Activated B cell treated with CpG ODN at 0.5 μM for 24 hours (primary cell): ENCODE measurements around the gene KRT17. TPM values are rescaled to one million over a fixed set of nuclear protein-coding genes. Genes with fewer than 3 reads are reported as not detected.
"Not testable (repeated sequence)": the region's sequence is repeated elsewhere in the genome, so short reads cannot be mapped to it uniquely, and the experiment has no call there.

Experiments used
- ATAC-seq: fragments of 200-7000 bp; cut with Tn5 transposase; one replicate; pipeline ENCODE4 v1.10.0; 2021; ENCODE audit warnings: low read depth, mild to moderate bottlenecking, moderate library complexity
- CTCF ChIA-PET: fragments of 350-600 bp; sonication (Branson Sonifier 250); formaldehyde crosslinking; loops from one replicate; lab custom pipeline; 2021; ENCODE audit warnings: antibody characterized with exemption; lab: Charles Lee
- POLR2A ChIA-PET: fragments of 350-600 bp; sonication (Branson Sonifier 250); formaldehyde crosslinking; loops from one replicate; lab custom pipeline; 2021; ENCODE audit warnings: antibody characterized with exemption; lab: Charles Lee
- DNase-seq: peaks from one replicate; pipeline ENCODE4 v3.0.0; 2022
- H3K27ac Mint-ChIP-seq: one replicate; pipeline ENCODE4 v1.8.0; 2020; ENCODE audit warnings: mixed read lengths
- H3K27me3 Mint-ChIP-seq: one replicate; pipeline ENCODE4 v1.8.0; 2021; ENCODE audit warnings: mixed read lengths
- H3K36me3 Mint-ChIP-seq: one replicate; pipeline ENCODE4 v1.8.0; 2021; ENCODE audit warnings: low read depth, mixed read lengths
- H3K4me1 Mint-ChIP-seq: one replicate; pipeline ENCODE4 v1.8.0; 2021; ENCODE audit warnings: mixed read lengths
- H3K4me3 Mint-ChIP-seq: one replicate; pipeline ENCODE4 v1.8.0; 2020; ENCODE audit warnings: mild to moderate bottlenecking, mixed read lengths
- H3K9me3 Mint-ChIP-seq: one replicate; pipeline ENCODE4 v1.8.0; 2020; ENCODE audit warnings: mixed read lengths
- CTCF ChIP-seq: fragments of 200-600 bp; IDR thresholded peaks from one replicate; pipeline ENCODE4 v1.8.0; 2022; ENCODE audit warnings: antibody characterized with exemption, mild to moderate bottlenecking
- intact Hi-C: fragments of 100-400 bp; cut with micrococcal nuclease; formaldehyde crosslinking; loops from one replicate; pipeline ENCODE4 v1.15.1; 2024
- total RNA-seq: library from RNA; stranded (reverse); gene quantifications from 2 replicates; pipeline ENCODE4 v1.2.3, GENCODE V29; 2022

The KRT17 gene
- total RNA-seq, 1 donor from 2014 or later: not detected

DNA sequence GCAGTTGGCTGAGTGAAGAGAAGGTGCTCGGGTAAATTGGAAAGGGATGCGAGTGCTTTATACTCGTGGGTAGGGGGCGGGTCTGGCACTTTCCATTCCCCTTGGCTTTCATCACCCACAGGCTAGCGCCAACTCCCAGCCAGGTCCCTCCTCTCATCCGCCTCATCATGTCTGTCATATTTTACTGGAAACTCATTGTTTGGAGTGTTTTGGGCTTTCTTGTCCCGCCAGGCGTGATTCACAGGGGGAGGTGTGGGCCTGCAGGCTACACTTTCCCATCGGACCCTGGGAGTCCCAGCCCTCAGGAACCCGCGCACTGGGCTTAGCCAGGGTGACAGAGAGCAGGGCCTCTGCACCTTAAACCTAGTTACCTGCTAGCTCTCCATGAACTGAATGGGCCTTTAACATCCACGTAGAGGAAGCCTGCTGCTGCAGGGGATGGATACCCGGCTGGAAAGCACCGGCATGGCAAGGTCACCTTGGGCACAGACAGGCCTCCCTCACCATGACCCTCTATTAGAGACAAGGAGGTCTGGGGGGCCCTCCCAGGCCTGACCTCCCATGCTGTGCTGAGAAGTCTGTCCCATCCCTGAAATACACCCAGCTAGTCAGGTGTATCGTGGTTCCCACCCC is 37.4 kb downstream of the KRT17 start, which contains the start of gene KRT14:
Gene KRT14, minus strand, starts transcription at position 33 of the 633 bp plus-strand sequence. CDS start 61 bp downstream, outside the sequence.
- CTCF ChIA-PET: no interaction called here

GRCh38 chr17:41585301-41586056 is 38.9 kb downstream of the KRT17 start:
- Mint-ChIP-seq H3K36me3 (no peaks in the 10 kb centered on the region), H3K27ac (no peak overlapping the region), H3K9me3 (no peaks in the 10 kb centered on the region), H3K4me1 (no peaks in the 10 kb centered on the region), H3K4me3 (no peak overlapping the region), H3K27me3 (peaks cover 28% of the 10 kb centered on the region)
- intact Hi-C loops: no loop called here
- ChIA-PET POLR2A (no interaction called here), CTCF (no interaction called here)
- DNase-seq (no peak), ATAC-seq (no peak)
- TF ChIP-seq CTCF: no peak

More for the DNA sequence above, 37.4 kb downstream of the KRT17 start, which contains the start of gene KRT14:
- peaks cover 27% of the 10 kb centered on the region for H3K27me3 Mint-ChIP-seq
- POLR2A ChIA-PET: no interaction called here
- H3K9me3 Mint-ChIP-seq: no peaks in the 10 kb centered on the region
- no peaks in the 10 kb centered on the region for H3K4me1 Mint-ChIP-seq
- no peak for TF ChIP-seq CTCF
- H3K27ac Mint-ChIP-seq: no peak within 1 kb of the TSS
- H3K36me3 Mint-ChIP-seq: no peaks in the 10 kb centered on the region
- no peak within 1 kb of the TSS for H3K4me3 Mint-ChIP-seq
- intact Hi-C loops: no loop called here
- ATAC-seq: no peak
- DNase-seq: no peak

DNA sequence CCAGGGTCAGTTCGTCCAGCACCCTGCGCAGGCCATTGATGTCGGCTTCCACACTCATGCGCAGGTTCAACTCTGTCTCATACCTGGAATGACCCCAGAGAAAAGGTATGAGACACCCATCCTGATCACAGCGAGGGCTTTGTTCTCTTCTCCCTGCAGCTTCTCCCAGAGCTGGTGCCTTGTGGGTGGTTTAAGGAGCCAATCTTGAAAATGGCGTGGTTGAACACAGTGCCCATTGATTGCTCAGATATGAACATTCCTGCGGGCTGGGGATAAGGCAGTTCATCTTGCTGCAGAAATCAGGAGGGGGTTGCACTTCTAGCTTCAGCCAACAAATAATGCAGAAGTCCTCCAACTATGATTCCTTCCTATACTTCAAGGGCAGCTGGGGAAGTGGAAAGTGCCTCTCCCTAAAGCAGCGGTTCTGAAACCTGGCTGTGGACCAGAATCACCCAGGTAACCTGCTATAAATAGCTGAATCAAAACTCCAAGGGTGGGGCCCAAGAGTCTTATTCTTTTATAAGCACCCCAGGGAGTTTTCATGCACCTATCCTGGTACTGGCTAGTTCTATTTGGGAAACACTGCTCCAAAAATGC is 39.9 kb downstream of the KRT17 start:
- CTCF ChIA-PET, H3K36me3 Mint-ChIP-seq, H3K27ac Mint-ChIP-seq, H3K4me1 Mint-ChIP-seq, ATAC-seq, DNase-seq, POLR2A ChIA-PET, H3K9me3 Mint-ChIP-seq, H3K4me3 Mint-ChIP-seq, intact Hi-C loops: not testable (repeated sequence)
- H3K27me3 Mint-ChIP-seq: peaks cover 30% of the 10 kb centered on the region

GRCh38 chr17:41583137-41584127 is 40.9 kb downstream of the KRT17 start:
- ChIA-PET POLR2A (interaction anchor here (0.6 kb wide), 1 partner anchor 1352 kb away, joined by 5 read pairs; no protein-coding TSS in a partner anchor), CTCF (no interaction called here)
- intact Hi-C loops: no loop called here
- TF ChIP-seq CTCF: no peak
- no peaks in the 10 kb centered on the region for H3K36me3 Mint-ChIP-seq
- H3K4me1 Mint-ChIP-seq: no peaks in the 10 kb centered on the region
- H3K4me3 Mint-ChIP-seq: no peak overlapping the region
- H3K27ac Mint-ChIP-seq: no peak overlapping the region
- H3K27me3 Mint-ChIP-seq: peaks cover 29% of the 10 kb centered on the region
- no peak for ATAC-seq
- no peak for DNase-seq
- no peaks in the 10 kb centered on the region for H3K9me3 Mint-ChIP-seq

DNA sequence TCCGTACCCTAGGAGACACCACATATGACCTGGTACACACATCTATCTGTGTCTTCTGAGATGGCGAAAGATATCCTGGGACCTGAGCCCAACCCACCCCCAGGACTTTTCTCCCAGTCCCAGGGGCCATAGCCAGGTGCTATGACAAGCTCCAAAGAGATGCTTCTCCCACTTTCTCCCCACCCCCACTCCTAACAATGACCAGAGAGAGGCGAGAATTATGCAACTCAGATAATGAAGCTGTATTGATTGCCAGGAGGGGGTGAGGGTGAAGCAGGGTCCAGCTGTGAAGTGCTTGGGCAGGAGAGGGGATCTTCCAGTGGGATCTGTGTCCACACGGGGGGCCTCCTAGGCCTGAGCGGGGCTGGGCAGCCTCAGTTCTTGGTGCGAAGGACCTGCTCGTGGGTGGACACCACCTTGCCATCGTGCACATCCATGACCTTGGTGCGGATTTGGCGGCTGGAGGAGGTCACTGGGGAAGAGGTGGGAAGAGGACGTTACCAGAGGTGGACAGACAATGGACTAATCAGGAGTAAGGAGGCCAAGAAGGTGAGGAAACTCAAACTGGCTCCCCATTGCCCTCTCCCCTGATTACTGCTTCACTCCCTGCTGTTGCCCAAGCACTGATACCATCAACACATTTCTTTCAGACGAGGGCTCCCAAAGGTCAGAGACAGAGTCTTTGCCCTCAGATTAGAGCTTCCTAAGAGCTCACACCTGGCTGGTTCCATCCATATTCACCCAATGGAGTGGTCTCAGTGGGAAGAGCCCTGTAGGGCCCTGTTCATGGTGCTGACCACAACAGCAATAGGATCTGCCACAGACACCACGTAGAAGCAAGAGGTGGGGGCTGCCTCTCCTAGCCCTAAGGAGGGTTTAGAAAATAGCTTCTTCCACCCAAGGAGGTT is 42.1 kb downstream of the KRT17 start:
- H3K27me3 Mint-ChIP-seq: peaks cover 36% of the 10 kb centered on the region
- intact Hi-C loops, CTCF ChIA-PET, H3K4me1 Mint-ChIP-seq, POLR2A ChIA-PET, H3K27ac Mint-ChIP-seq, H3K4me3 Mint-ChIP-seq, H3K36me3 Mint-ChIP-seq, H3K9me3 Mint-ChIP-seq, DNase-seq, ATAC-seq: not testable (repeated sequence)
